ENCODE data around the gene CALCR. TPM values are rescaled to one million over a fixed set of nuclear protein-coding genes. Genes with fewer than 3 reads are reported as not detected.
A peak's percentile ranks its signal among the peaks of the same experiment; 100 is the strongest.

Gene CALCR
- total RNA-seq, 1 experiment from 2014 or later = not detected

DNA sequence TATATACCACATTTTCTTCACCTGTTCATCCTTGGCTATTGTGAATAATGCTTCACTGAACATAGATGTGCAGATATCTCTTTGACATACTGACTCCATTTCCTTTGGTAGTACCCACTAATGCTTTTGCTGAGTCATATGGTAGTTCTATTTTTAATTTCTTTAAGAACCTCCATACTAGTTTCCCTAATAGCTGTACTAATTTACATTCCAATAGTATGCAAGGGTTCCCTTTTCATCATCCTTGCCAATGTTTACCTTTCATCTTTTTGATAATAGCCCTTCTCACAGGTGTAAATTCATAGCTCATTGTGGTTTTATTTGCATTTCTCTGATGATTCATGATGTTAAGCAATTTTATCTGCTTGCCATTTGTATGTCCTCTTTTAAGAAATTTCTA, 159.9 kb downstream of the CALCR start:
- H3K36me3 Mint-ChIP-seq (ENCODE audit: insufficient read depth, unreplicated experiment) = no peaks in the 10 kb centered on the region
- H3K27ac Mint-ChIP-seq (ENCODE audit: unreplicated experiment) = no peak overlapping the region
- intact Hi-C loops (cut with micrococcal nuclease; ENCODE audit: unreplicated experiment) = no loop called here
- H3K27me3 ChIP-seq (replicated peaks; ENCODE audit: control insufficient read depth, insufficient read depth, low read length) = no peaks in the 10 kb centered on the region
- peaks cover 12% of the 10 kb centered on the region for H3K27me3 Mint-ChIP-seq (ENCODE audit: insufficient read depth, unreplicated experiment)
- no peak overlapping the region for H3K4me3 Mint-ChIP-seq (ENCODE audit: unreplicated experiment)
- no peaks in the 10 kb centered on the region for H3K36me3 ChIP-seq (ENCODE audit: control insufficient read depth, insufficient read depth, low read length)
- H3K9me3 Mint-ChIP-seq (ENCODE audit: unreplicated experiment) = no peaks in the 10 kb centered on the region
- POLR2A ChIA-PET = no interaction called here
- TF ChIP-seq, protein P1, sequence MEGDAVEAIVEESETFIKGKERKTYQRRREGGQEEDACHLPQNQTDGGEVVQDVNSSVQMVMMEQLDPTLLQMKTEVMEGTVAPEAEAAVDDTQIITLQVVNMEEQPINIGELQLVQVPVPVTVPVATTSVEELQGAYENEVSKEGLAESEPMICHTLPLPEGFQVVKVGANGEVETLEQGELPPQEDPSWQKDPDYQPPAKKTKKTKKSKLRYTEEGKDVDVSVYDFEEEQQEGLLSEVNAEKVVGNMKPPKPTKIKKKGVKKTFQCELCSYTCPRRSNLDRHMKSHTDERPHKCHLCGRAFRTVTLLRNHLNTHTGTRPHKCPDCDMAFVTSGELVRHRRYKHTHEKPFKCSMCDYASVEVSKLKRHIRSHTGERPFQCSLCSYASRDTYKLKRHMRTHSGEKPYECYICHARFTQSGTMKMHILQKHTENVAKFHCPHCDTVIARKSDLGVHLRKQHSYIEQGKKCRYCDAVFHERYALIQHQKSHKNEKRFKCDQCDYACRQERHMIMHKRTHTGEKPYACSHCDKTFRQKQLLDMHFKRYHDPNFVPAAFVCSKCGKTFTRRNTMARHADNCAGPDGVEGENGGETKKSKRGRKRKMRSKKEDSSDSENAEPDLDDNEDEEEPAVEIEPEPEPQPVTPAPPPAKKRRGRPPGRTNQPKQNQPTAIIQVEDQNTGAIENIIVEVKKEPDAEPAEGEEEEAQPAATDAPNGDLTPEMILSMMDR (IDR thresholded peaks at IDR 0.05; ENCODE audit: insufficient read depth in 1 of 2, low read depth in 1 of 2, low read length in 1 of 2, severe bottlenecking in 1 of 2, unreplicated experiment in 1 of 2) = no peak
- H3K9me3 ChIP-seq = no peaks in the 10 kb centered on the region
- DNase-seq = no peak
- BruUV-seq (replicated peaks) = no TSS peak
- H3K4me1 ChIP-seq = no peaks in the 10 kb centered on the region
- no peak overlapping the region for H3K4me3 ChIP-seq (ENCODE audit: low read depth, low read length)
- CTCF ChIA-PET = no interaction called here
- no peaks in the 10 kb centered on the region for H3K4me1 Mint-ChIP-seq (ENCODE audit: low read depth, unreplicated experiment)

DNA sequence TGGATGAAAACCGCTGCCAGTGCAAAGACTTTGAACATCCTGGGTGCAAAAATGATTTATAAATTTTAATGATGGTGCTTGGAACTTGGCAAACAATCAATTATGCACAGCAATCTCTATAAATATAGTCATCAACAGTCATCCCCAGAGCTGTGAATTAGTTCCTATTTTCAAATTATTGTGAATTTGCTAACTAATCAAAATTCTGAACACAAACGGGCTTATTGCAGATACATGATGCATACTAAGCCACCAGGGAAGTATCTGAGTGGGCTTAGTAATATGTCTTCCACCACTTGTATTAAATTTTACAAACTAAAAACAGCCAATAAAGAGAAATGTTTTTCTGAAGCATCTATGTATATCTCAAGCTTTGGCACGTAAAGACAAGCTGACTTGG, 165.2 kb downstream of the CALCR start:
- POLR2A ChIA-PET = no interaction called here

DNA sequence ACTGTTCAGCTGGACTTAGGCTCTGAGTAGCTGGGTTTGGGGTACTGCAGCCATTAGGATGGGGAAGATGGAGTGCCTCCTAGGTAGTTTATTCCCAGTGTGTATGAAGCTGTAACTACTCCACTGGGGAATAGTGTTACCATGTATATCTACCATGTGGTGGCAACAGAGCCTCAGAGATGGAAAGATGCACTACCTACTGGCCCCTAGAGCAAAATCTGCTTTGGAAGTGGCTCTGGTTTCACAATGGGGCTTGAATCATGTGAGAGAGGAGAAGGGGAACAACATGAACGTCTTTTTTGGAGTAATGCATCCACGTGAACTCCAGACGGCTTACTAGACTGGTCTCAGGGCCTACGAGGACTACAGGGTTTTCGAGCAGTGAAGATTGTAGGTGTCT, 167.3 kb downstream of the CALCR start:
- H3K36me3 Mint-ChIP-seq (ENCODE audit: insufficient read depth, unreplicated experiment) = no peaks in the 10 kb centered on the region
- TF ChIP-seq, protein P1 (IDR thresholded peaks at IDR 0.05; ENCODE audit: insufficient read depth in 1 of 2, low read depth in 1 of 2, low read length in 1 of 2, severe bottlenecking in 1 of 2, unreplicated experiment in 1 of 2) = peak in 1 of 2 experiments; percentile 8
- peaks cover 8% of the 10 kb centered on the region for H3K27me3 Mint-ChIP-seq (ENCODE audit: insufficient read depth, unreplicated experiment)
- POLR2A ChIA-PET = interaction anchor here (0.6 kb wide), 1 partner anchor 36 kb away, joined by 3 read pairs; no protein-coding TSS in a partner anchor
- CTCF ChIA-PET = no interaction called here
- no peak overlapping the region for H3K4me3 ChIP-seq (ENCODE audit: low read depth, low read length)
- no peaks in the 10 kb centered on the region for H3K4me1 ChIP-seq
- H3K4me3 Mint-ChIP-seq (ENCODE audit: unreplicated experiment) = no peak overlapping the region
- H3K27ac Mint-ChIP-seq (ENCODE audit: unreplicated experiment) = no peak overlapping the region
- H3K9me3 ChIP-seq = no peaks in the 10 kb centered on the region
- intact Hi-C loops (cut with micrococcal nuclease; ENCODE audit: unreplicated experiment) = no loop called here
- H3K27me3 ChIP-seq (replicated peaks; ENCODE audit: control insufficient read depth, insufficient read depth, low read length) = no peaks in the 10 kb centered on the region
- H3K36me3 ChIP-seq (ENCODE audit: control insufficient read depth, insufficient read depth, low read length) = no peaks in the 10 kb centered on the region
- no peaks in the 10 kb centered on the region for H3K4me1 Mint-ChIP-seq (ENCODE audit: low read depth, unreplicated experiment)
- H3K9me3 Mint-ChIP-seq (ENCODE audit: unreplicated experiment) = no peaks in the 10 kb centered on the region
- DNase-seq = no peak
- BruUV-seq (replicated peaks) = no TSS peak

More for the DNA sequence above, 165.2 kb downstream of the CALCR start:
- Mint-ChIP-seq H3K36me3 (ENCODE audit: insufficient read depth, unreplicated experiment) (no peaks in the 10 kb centered on the region), H3K4me3 (ENCODE audit: unreplicated experiment) (no peak overlapping the region), H3K27ac (ENCODE audit: unreplicated experiment) (no peak overlapping the region), H3K27me3 (ENCODE audit: insufficient read depth, unreplicated experiment) (peaks cover 11% of the 10 kb centered on the region), H3K9me3 (ENCODE audit: unreplicated experiment) (no peaks in the 10 kb centered on the region), H3K4me1 (ENCODE audit: low read depth, unreplicated experiment) (no peaks in the 10 kb centered on the region)
- TF ChIP-seq, protein P1 (IDR thresholded peaks at IDR 0.05; ENCODE audit: insufficient read depth in 1 of 2, low read depth in 1 of 2, low read length in 1 of 2, severe bottlenecking in 1 of 2, unreplicated experiment in 1 of 2) = no peak
- Histone ChIP-seq H3K4me3 (ENCODE audit: low read depth, low read length) (no peak overlapping the region), H3K27me3 (replicated peaks; ENCODE audit: control insufficient read depth, insufficient read depth, low read length) (no peaks in the 10 kb centered on the region), H3K9me3 (no peaks in the 10 kb centered on the region), H3K36me3 (ENCODE audit: control insufficient read depth, insufficient read depth, low read length) (no peaks in the 10 kb centered on the region), H3K4me1 (no peaks in the 10 kb centered on the region)
- CTCF ChIA-PET = no interaction called here
- no peak for DNase-seq
- no TSS peak for BruUV-seq (replicated peaks)
- intact Hi-C loops (cut with micrococcal nuclease; ENCODE audit: unreplicated experiment) = no loop called here

Data from Caco-2 (cell line).